ENCODE results near the gene ST7. TPM values are rescaled to one million over a fixed set of nuclear protein-coding genes. Genes with fewer than 3 reads are reported as not detected.

The ST7 gene
- total and polyA plus RNA-seq, 2 donors (not counting 1 experiment from before 2014, with no cell fraction given) = 20.0 to 28.6 TPM

GRCh38 chr7:116984917-116985316 lies 31.6 kb downstream of the ST7 start:
- H3K4me3 ChIP-seq (replicated peaks in 1 of 4; ENCODE audit: control extremely low read depth in 1 of 4, insufficient read depth in 1 of 4, low read depth in 3 of 4, low read length in 4 of 4) = no peak overlapping the region
- no peaks in the 10 kb centered on the region for H3K79me2 ChIP-seq (ENCODE audit: control insufficient read depth, insufficient read depth, low read length)
- H2AFZ ChIP-seq (ENCODE audit: low read length) = no peak overlapping the region
- no peaks in the 10 kb centered on the region for H3K4me1 ChIP-seq (ENCODE audit: control insufficient read depth, extremely low read depth, insufficient read depth, low read length)
- H3K4me2 ChIP-seq (ENCODE audit: extremely low read depth, insufficient read depth, low read length) = no peak overlapping the region
- H3K27me3 ChIP-seq (ENCODE audit: control insufficient read depth, insufficient read depth, low read length) = no peaks in the 10 kb centered on the region
- H4K20me1 ChIP-seq (ENCODE audit: control insufficient read depth, extremely low read depth, insufficient read depth, low read length) = no peaks in the 10 kb centered on the region
- H3K36me3 ChIP-seq (ENCODE audit: control insufficient read depth, insufficient read depth, low read length) = no peaks in the 10 kb centered on the region
- H3K9me3 ChIP-seq (ENCODE audit: control insufficient read depth, insufficient read depth, low read depth, low read length) = no peaks in the 10 kb centered on the region
- peak; percentile 22 to 51 for DNase-seq (ENCODE audit: low read depth in 2 of 2)
- H3K9ac ChIP-seq (ENCODE audit: insufficient read depth, low read length) = no peak overlapping the region
- H3K27ac ChIP-seq (ENCODE audit: insufficient read depth, low read length) = no peak overlapping the region
- TF ChIP-seq, protein P1, sequence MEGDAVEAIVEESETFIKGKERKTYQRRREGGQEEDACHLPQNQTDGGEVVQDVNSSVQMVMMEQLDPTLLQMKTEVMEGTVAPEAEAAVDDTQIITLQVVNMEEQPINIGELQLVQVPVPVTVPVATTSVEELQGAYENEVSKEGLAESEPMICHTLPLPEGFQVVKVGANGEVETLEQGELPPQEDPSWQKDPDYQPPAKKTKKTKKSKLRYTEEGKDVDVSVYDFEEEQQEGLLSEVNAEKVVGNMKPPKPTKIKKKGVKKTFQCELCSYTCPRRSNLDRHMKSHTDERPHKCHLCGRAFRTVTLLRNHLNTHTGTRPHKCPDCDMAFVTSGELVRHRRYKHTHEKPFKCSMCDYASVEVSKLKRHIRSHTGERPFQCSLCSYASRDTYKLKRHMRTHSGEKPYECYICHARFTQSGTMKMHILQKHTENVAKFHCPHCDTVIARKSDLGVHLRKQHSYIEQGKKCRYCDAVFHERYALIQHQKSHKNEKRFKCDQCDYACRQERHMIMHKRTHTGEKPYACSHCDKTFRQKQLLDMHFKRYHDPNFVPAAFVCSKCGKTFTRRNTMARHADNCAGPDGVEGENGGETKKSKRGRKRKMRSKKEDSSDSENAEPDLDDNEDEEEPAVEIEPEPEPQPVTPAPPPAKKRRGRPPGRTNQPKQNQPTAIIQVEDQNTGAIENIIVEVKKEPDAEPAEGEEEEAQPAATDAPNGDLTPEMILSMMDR (conservative IDR thresholded peaks at IDR 0.05 in 1 of 2, IDR thresholded peaks at IDR 0.05 in 1 of 2; ENCODE audit: low read depth in 1 of 2, low read length in 2 of 2) = peak; percentile 28 to 62
- no peak for TF ChIP-seq EZH2 (IDR thresholded peaks at IDR 0.05; ENCODE audit: low read length, missing control alignments)

DNA sequence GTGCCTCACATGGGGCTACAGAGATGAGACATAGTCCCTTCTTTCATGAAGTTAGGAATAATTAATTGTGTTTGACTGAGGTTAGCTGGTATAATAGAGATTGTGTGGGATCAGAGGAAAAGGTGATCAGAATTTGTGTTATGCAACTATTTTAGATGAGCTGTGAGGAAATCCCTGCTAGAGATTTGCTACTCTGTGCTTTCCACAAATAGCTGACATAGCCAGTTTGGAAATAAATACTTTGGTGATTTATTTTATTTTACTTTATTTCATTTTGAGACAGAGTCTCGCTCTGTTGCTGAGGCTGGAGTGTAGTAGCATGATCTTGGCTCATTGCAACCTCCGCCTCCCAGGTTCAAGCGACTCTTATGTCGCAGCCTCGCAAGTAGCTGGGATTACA lies 32.3 kb downstream of the ST7 start:
- no peak for TF ChIP-seq EZH2 (IDR thresholded peaks at IDR 0.05; ENCODE audit: low read length, missing control alignments)
- TF ChIP-seq, protein P1 (conservative IDR thresholded peaks at IDR 0.05 in 1 of 2, IDR thresholded peaks at IDR 0.05 in 1 of 2; ENCODE audit: low read depth in 1 of 2, low read length in 2 of 2) = no peak
- Histone ChIP-seq H2AFZ (ENCODE audit: low read length) (no peak overlapping the region), H3K4me2 (ENCODE audit: extremely low read depth, insufficient read depth, low read length) (no peak overlapping the region), H4K20me1 (ENCODE audit: control insufficient read depth, extremely low read depth, insufficient read depth, low read length) (no peaks in the 10 kb centered on the region), H3K9ac (ENCODE audit: insufficient read depth, low read length) (no peak overlapping the region), H3K4me1 (ENCODE audit: control insufficient read depth, extremely low read depth, insufficient read depth, low read length) (no peaks in the 10 kb centered on the region), H3K79me2 (ENCODE audit: control insufficient read depth, insufficient read depth, low read length) (no peaks in the 10 kb centered on the region), H3K4me3 (replicated peaks in 1 of 4; ENCODE audit: control extremely low read depth in 1 of 4, insufficient read depth in 1 of 4, low read depth in 3 of 4, low read length in 4 of 4) (no peak overlapping the region), H3K27ac (ENCODE audit: insufficient read depth, low read length) (no peak overlapping the region), H3K9me3 (ENCODE audit: control insufficient read depth, insufficient read depth, low read depth, low read length) (no peaks in the 10 kb centered on the region), H3K36me3 (ENCODE audit: control insufficient read depth, insufficient read depth, low read length) (no peaks in the 10 kb centered on the region), H3K27me3 (ENCODE audit: control insufficient read depth, insufficient read depth, low read length) (no peaks in the 10 kb centered on the region)
- DNase-seq (ENCODE audit: low read depth in 2 of 2) = no peak

GRCh38 chr7:116986611-116987565 lies 33.6 kb downstream of the ST7 start:
- Histone ChIP-seq H3K9me3 (ENCODE audit: control insufficient read depth, insufficient read depth, low read depth, low read length) (no peaks in the 10 kb centered on the region), H3K9ac (ENCODE audit: insufficient read depth, low read length) (no peak overlapping the region), H3K4me3 (replicated peaks in 1 of 4; ENCODE audit: control extremely low read depth in 1 of 4, insufficient read depth in 1 of 4, low read depth in 3 of 4, low read length in 4 of 4) (no peak overlapping the region), H3K36me3 (ENCODE audit: control insufficient read depth, insufficient read depth, low read length) (no peaks in the 10 kb centered on the region), H3K27ac (ENCODE audit: insufficient read depth, low read length) (no peak overlapping the region), H3K4me2 (ENCODE audit: extremely low read depth, insufficient read depth, low read length) (no peak overlapping the region), H2AFZ (ENCODE audit: low read length) (no peak overlapping the region), H3K79me2 (ENCODE audit: control insufficient read depth, insufficient read depth, low read length) (no peaks in the 10 kb centered on the region), H3K4me1 (ENCODE audit: control insufficient read depth, extremely low read depth, insufficient read depth, low read length) (no peaks in the 10 kb centered on the region), H4K20me1 (ENCODE audit: control insufficient read depth, extremely low read depth, insufficient read depth, low read length) (no peaks in the 10 kb centered on the region), H3K27me3 (ENCODE audit: control insufficient read depth, insufficient read depth, low read length) (no peaks in the 10 kb centered on the region)
- DNase-seq (ENCODE audit: low read depth in 2 of 2) = no peak
- TF ChIP-seq, protein P1 (conservative IDR thresholded peaks at IDR 0.05 in 1 of 2, IDR thresholded peaks at IDR 0.05 in 1 of 2; ENCODE audit: low read depth in 1 of 2, low read length in 2 of 2) = no peak
- no peak for TF ChIP-seq EZH2 (IDR thresholded peaks at IDR 0.05; ENCODE audit: low read length, missing control alignments)

All from fibroblast of lung (primary cell).